Amniotic epithelial cell (primary cell): ENCODE measurements around the gene STRA8.

Experiments
- DNase-seq: peaks from one replicate; pipeline ENCODE4 v3.0.0-alpha.2; 2010; ENCODE audit warnings: low read depth

STRA8 gene

GRCh38 chr7:135233570-135233969, at the start of gene STRA8:
Gene STRA8 (plus strand): TSS chr7:135233838. CDS start chr7:135240525, 6,687 bp downstream.
- DNase-seq: no peak

GRCh38 chr7:135184254-135184841, 49.3 kb upstream of the STRA8 start:
- no peak for DNase-seq

- DNase-seq: no peak
Measured at GRCh38 chr7:135185471-135186260, 48.0 kb upstream of the STRA8 start.

- DNase-seq: no peak
Measured at GRCh38 chr7:135186261-135186540, 47.4 kb upstream of the STRA8 start.

- DNase-seq: no peak
Measured at GRCh38 chr7:135186841-135187253, 46.8 kb upstream of the STRA8 start.

- peak; percentile 62 for DNase-seq
Measured at GRCh38 chr7:135188298-135188984, 45.2 kb upstream of the STRA8 start.

GRCh38 chr7:135189221-135189662, 44.4 kb upstream of the STRA8 start:
- DNase-seq: no peak

- peak; percentile 53 for DNase-seq
Measured at GRCh38 chr7:135189961-135190360, 43.7 kb upstream of the STRA8 start.

GRCh38 chr7:135190703-135191102, 42.9 kb upstream of the STRA8 start:
- DNase-seq: no peak

GRCh38 chr7:135192914-135193536, 40.6 kb upstream of the STRA8 start:
- DNase-seq: no peak

- DNase-seq: peak; percentile 98
Measured at GRCh38 chr7:135193615-135194081, 40.0 kb upstream of the STRA8 start.

GRCh38 chr7:135194494-135195095, 39.0 kb upstream of the STRA8 start:
- DNase-seq: no peak

GRCh38 chr7:135195156-135195555, 38.5 kb upstream of the STRA8 start:
- DNase-seq: no peak

GRCh38 chr7:135195968-135196629, 37.5 kb upstream of the STRA8 start:
- DNase-seq: no peak

- DNase-seq: no peak
Measured at GRCh38 chr7:135197343-135197742, 36.3 kb upstream of the STRA8 start.

- peak; percentile 55 for DNase-seq
Measured at GRCh38 chr7:135197906-135198655, 35.6 kb upstream of the STRA8 start.

GRCh38 chr7:135199439-135199838, 34.2 kb upstream of the STRA8 start:
- DNase-seq: no peak

- peak; percentile 45 for DNase-seq
Measured at GRCh38 chr7:135200821-135201331, 32.8 kb upstream of the STRA8 start.

GRCh38 chr7:135201350-135201749, 32.3 kb upstream of the STRA8 start:
- DNase-seq: no peak

GRCh38 chr7:135204341-135204749, 29.3 kb upstream of the STRA8 start:
- DNase-seq: peak; percentile 48

GRCh38 chr7:135204876-135205275, 28.8 kb upstream of the STRA8 start:
- no peak for DNase-seq
